Suprapubic skin (tissue), 2 donors: ENCODE measurements around the gene MORN5.

Experiments used
- EP300 ChIP-seq: sonication (generic); formaldehyde crosslinking; IDR thresholded peaks from one replicate; pipeline ENCODE4 v1.6.1; 2017; ENCODE audit warnings: antibody characterized with exemption
- POLR2A ChIP-seq, 2 donors: fragments of 450-650 bp; IDR thresholded peaks; one replicate each; pipeline ENCODE4 v1.6.1; 2017; ENCODE audit warnings: antibody characterized with exemption in 2 of 2, mild to moderate bottlenecking in 2 of 2, moderate library complexity in 2 of 2

- no peak for TF ChIP-seq POLR2A (IDR thresholded peaks at IDR 0.05)
- no peak for TF ChIP-seq EP300
Observed at GRCh38 chr9:122239722-122240121, 80.0 kb downstream of the MORN5 start.
